ENCODE measurements around the gene SCYL2. TPM values are rescaled to one million over a fixed set of nuclear protein-coding genes. Genes with fewer than 3 reads are reported as not detected.

Gene SCYL2
- total RNA-seq, 1 donor from 2014 or later = 38.8 TPM

- no peak for DNase-seq (ENCODE audit: low read depth in 2 of 2)
Observed at GRCh38 chr12:100375038-100375735, 108.2 kb downstream of the SCYL2 start.

- no peak for DNase-seq (ENCODE audit: low read depth in 2 of 2)
Observed at GRCh38 chr12:100376161-100376560, 109.2 kb downstream of the SCYL2 start.

- DNase-seq (ENCODE audit: low read depth in 2 of 2) = no peak
Observed at GRCh38 chr12:100381379-100381778, 114.4 kb downstream of the SCYL2 start.

GRCh38 chr12:100382338-100382737, 115.4 kb downstream of the SCYL2 start:
- DNase-seq (ENCODE audit: low read depth in 2 of 2) = no peak

GRCh38 chr12:100383586-100384558, 116.9 kb downstream of the SCYL2 start:
- DNase-seq (ENCODE audit: low read depth in 2 of 2) = no peak

- DNase-seq (ENCODE audit: low read depth in 2 of 2) = no peak
Observed at GRCh38 chr12:100384559-100384935, 117.6 kb downstream of the SCYL2 start.

- DNase-seq (ENCODE audit: low read depth in 2 of 2) = no peak
Observed at GRCh38 chr12:100388382-100388781, 121.4 kb downstream of the SCYL2 start.

Other genes with a start within 250 kb of the SCYL2 start
- gene BLTP3B, start 124.3 kb upstream of the SCYL2 start, total RNA-seq = 9.6 and 11.2 TPM in 2 replicates
- 9.5 and 9.8 TPM in 2 replicates for gene ACTR6, start 66.4 kb upstream of the SCYL2 start, total RNA-seq
- gene DEPDC4, start 98 bp upstream of the SCYL2 start, total RNA-seq = 0.13 and 0.26 TPM in 2 replicates
- not detected in 2 replicates for gene SLC17A8, start 89.9 kb downstream of the SCYL2 start, total RNA-seq
- not detected in 2 replicates for gene NR1H4, start 206.7 kb downstream of the SCYL2 start, total RNA-seq

All from dermis microvascular lymphatic vessel endothelial cell (primary cell).